ENCODE results near the gene OBSL1. TPM values are rescaled to one million over a fixed set of nuclear protein-coding genes. Genes with fewer than 3 reads are reported as not detected.

OBSL1 gene
- total and polyA plus RNA-seq, 7 donors: 10.3 to 134 (median 38.7) TPM

DNA sequence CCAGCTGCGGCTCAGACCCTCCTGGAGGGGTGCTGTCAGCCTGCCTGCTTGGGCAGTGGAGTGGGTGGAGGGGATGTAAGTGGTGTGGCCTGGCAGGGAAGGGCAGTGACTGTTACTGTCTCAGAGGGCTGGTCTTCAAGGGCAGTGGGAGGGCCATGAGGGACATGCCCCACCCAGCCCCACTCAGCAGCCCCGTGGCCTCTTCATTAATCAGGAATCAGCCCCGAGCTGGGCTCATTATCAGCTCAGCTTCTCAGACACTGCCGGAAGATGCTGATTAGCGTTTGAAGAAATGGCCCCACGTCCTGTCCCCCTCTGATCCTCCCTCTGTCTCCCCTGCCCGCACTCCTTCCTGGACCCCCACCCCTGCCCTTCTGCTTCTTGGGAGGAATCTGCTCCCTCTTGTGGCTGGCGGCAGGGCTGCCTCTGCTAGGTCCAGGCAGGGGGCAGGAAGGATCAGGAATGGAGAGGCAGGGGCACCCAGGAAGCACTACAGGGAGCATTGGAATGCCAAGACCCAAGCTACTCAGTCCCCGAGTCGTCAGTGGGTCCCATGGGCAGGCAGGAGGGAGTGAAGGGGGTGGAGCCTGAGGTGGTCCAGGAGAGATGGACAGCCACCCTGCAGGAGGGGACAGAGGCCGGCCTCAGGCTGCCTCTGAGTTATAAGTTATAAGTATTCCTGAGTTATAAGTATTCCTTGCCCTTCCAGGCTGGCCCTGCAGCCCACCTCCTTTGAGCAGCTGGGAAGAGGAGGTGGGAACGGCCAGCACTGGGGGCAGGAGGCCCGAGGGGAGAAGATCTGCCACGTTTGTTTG, 50.1 kb downstream of the OBSL1 start:
- intact Hi-C loops (cut with DNase I): loop anchor here in 1 of 2 donors (5.0 kb wide), 1 partner anchor 54 kb away; no protein-coding TSS in a partner anchor
- TF ChIP-seq, protein P1, sequence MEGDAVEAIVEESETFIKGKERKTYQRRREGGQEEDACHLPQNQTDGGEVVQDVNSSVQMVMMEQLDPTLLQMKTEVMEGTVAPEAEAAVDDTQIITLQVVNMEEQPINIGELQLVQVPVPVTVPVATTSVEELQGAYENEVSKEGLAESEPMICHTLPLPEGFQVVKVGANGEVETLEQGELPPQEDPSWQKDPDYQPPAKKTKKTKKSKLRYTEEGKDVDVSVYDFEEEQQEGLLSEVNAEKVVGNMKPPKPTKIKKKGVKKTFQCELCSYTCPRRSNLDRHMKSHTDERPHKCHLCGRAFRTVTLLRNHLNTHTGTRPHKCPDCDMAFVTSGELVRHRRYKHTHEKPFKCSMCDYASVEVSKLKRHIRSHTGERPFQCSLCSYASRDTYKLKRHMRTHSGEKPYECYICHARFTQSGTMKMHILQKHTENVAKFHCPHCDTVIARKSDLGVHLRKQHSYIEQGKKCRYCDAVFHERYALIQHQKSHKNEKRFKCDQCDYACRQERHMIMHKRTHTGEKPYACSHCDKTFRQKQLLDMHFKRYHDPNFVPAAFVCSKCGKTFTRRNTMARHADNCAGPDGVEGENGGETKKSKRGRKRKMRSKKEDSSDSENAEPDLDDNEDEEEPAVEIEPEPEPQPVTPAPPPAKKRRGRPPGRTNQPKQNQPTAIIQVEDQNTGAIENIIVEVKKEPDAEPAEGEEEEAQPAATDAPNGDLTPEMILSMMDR (IDR thresholded peaks at IDR 0.05): peak; percentile 39
- no peak for DNase-seq
- H3K27ac ChIP-seq: no peak overlapping the region
- no peaks in the 10 kb centered on the region for H3K4me1 ChIP-seq
- H3K9me3 ChIP-seq: no peaks in the 10 kb centered on the region
- WGBS, 3 donors: 28 to 41% (median 36%) methylated on average over 14 of the region's 14 CpGs
- no peaks in the 10 kb centered on the region for H3K36me3 ChIP-seq (ENCODE audit: insufficient read depth in 1 of 2, low read depth in 1 of 2)
- peak; percentile 28 to 46 (median 36) for ATAC-seq
- no peak overlapping the region for H3K4me3 ChIP-seq
- peaks cover 0 to 29% (median 10%) of the 10 kb centered on the region in 3 donors for H3K27me3 ChIP-seq (ENCODE audit: insufficient read depth in 3 of 3, low read length in 2 of 3)

- intact Hi-C loops (cut with DNase I): loop anchor here in 1 of 2 donors (5.0 kb wide), 1 partner anchor 53 kb away; no protein-coding TSS in a partner anchor
- Histone ChIP-seq H3K4me3 (no peak overlapping the region), H3K9me3 (no peaks in the 10 kb centered on the region), H3K4me1 (no peaks in the 10 kb centered on the region), H3K27ac (no peak overlapping the region), H3K36me3 (ENCODE audit: insufficient read depth in 1 of 2, low read depth in 1 of 2) (no peaks in the 10 kb centered on the region), H3K27me3 (ENCODE audit: insufficient read depth in 3 of 3, low read length in 2 of 3) (peaks cover 0 to 34% (median 10%) of the 10 kb centered on the region in 3 donors)
- 69 to 76% (median 74%) methylated on average over 6 to 8 of the region's 8 CpGs for WGBS, 3 donors
- DNase-seq (no peak), ATAC-seq (no peak)
- TF ChIP-seq, protein P1 (IDR thresholded peaks at IDR 0.05): no peak
These were observed 51.3 kb downstream of the OBSL1 start for GRCh38 chr2:219520079-219520478.

DNA sequence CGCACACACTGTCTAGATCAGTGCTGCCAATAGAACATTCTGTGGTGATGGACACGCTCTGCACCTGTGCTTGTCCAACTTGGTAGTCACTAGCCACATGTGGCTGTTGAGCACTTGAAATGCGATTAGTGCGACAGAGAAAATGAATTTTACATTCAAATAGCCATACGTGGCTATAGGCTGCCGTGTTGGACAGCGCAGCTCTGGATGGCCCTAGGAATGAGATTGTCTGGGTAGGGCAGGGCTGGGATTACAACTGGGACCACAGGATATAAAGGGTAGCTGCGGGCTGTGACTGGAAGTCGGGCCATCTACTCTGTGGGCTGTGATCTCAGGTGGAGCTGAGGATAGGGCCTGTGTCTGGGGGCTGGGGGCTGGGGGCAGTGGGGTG, 51.8 kb downstream of the OBSL1 start:
- Histone ChIP-seq H3K4me1 (peaks cover under 1% of the 10 kb centered on the region), H3K4me3 (no peak overlapping the region), H3K36me3 (ENCODE audit: insufficient read depth in 1 of 2, low read depth in 1 of 2) (no peaks in the 10 kb centered on the region), H3K27ac (peak overlapping the region; percentile 30), H3K9me3 (no peaks in the 10 kb centered on the region), H3K27me3 (ENCODE audit: insufficient read depth in 3 of 3, low read length in 2 of 3) (peaks cover 0 to 37% (median 12%) of the 10 kb centered on the region in 3 donors)
- WGBS, 3 donors: 79 to 88% (median 83%) methylated on average over 9 of the region's 9 CpGs
- peak in 2 of 4 donors; percentile 1 to 43 for ATAC-seq
- intact Hi-C loops (cut with DNase I): no loop called here
- TF ChIP-seq, protein P1 (IDR thresholded peaks at IDR 0.05): no peak
- no peak for DNase-seq

- Histone ChIP-seq H3K36me3 (ENCODE audit: insufficient read depth in 1 of 2, low read depth in 1 of 2) (no peaks in the 10 kb centered on the region), H3K27ac (no peak overlapping the region), H3K4me1 (peaks cover 7% of the 10 kb centered on the region), H3K27me3 (ENCODE audit: insufficient read depth in 3 of 3, low read length in 2 of 3) (peaks cover 0 to 38% (median 20%) of the 10 kb centered on the region in 3 donors), H3K4me3 (no peak overlapping the region), H3K9me3 (no peaks in the 10 kb centered on the region)
- DNase-seq (no peak), ATAC-seq (no peak)
- intact Hi-C loops (cut with DNase I): no loop called here
- WGBS, 3 donors: 70 to 73% (median 70%) methylated on average over 9 to 10 of the region's 10 CpGs
- TF ChIP-seq, protein P1 (IDR thresholded peaks at IDR 0.05): no peak
These were observed 53.2 kb downstream of the OBSL1 start for GRCh38 chr2:219517954-219518778.

All from psoas muscle (tissue), 8 donors.